Testis (tissue), 2 donors: ENCODE measurements around the gene MGLL.

ENCODE experiments used
- POLR2A ChIP-seq: fragments of 450-650 bp; IDR thresholded peaks from one replicate; pipeline ENCODE4 v1.6.1; 2017; ENCODE audit warnings: antibody characterized with exemption, mild to moderate bottlenecking, moderate library complexity
- TF ChIP-seq, protein P1 (sequence below), 3 experiments: fragments of 450-650 bp in 2 of 3; fragments of 200-600 bp in 1 of 3; sonication (generic) in 1 of 3; IDR thresholded peaks; one replicate each; pipeline ENCODE4 v1.5.1; 2016 to 2019; ENCODE audit warnings: antibody characterized with exemption in 3 of 3, mild to moderate bottlenecking in 2 of 3, moderate library complexity in 1 of 3

DNA sequence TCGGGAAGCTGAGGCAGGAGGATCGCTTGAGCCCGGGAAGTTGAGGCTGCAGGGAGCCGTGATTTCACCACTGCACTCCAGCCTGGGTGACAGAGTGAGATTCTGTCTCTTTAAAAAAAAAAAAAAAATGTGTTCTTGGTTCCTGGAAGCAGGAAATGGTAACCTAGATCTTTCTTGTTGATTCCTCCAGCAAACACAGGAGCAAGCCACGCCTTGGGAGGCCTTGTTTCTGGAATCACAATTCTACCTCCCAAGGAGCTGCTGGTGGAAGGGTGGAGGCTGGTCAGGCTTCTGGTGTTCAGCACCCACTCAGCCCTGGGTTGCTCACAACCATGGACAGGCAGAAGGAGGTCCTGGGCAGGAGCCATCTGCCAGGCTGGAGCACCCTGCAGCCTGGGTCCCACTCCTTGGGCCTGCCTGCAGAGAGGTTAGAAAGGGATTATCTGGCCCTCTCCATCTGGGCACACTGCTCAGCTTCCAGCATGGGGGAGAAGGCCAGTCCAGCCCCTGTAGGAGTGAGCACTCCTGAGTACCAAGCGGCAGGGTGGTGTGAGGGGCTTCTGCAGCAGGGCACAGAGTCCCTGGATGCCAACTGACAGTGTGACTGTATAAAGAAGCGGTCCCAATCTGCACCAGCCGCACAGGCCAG lies 84.0 kb downstream of the MGLL start:
- TF ChIP-seq, protein P1, sequence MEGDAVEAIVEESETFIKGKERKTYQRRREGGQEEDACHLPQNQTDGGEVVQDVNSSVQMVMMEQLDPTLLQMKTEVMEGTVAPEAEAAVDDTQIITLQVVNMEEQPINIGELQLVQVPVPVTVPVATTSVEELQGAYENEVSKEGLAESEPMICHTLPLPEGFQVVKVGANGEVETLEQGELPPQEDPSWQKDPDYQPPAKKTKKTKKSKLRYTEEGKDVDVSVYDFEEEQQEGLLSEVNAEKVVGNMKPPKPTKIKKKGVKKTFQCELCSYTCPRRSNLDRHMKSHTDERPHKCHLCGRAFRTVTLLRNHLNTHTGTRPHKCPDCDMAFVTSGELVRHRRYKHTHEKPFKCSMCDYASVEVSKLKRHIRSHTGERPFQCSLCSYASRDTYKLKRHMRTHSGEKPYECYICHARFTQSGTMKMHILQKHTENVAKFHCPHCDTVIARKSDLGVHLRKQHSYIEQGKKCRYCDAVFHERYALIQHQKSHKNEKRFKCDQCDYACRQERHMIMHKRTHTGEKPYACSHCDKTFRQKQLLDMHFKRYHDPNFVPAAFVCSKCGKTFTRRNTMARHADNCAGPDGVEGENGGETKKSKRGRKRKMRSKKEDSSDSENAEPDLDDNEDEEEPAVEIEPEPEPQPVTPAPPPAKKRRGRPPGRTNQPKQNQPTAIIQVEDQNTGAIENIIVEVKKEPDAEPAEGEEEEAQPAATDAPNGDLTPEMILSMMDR (IDR thresholded peaks at IDR 0.05) = no peak
- no peak for TF ChIP-seq POLR2A
